Measurements from ENCODE around the gene SP3.

SP3 gene

GRCh38 chr2:173884025-173884802, 81.0 kb downstream of the SP3 start:
- DNase-seq: peak; percentile 5

- DNase-seq: no peak
These were observed 83.3 kb downstream of the SP3 start for GRCh38 chr2:173881886-173882285.

GRCh38 chr2:173881461-173881860, 83.7 kb downstream of the SP3 start:
- no peak for DNase-seq

GRCh38 chr2:173880561-173880960, 84.6 kb downstream of the SP3 start:
- DNase-seq: no peak

- DNase-seq: no peak
These were observed 88.2 kb downstream of the SP3 start for GRCh38 chr2:173876833-173877413.

GRCh38 chr2:173874894-173875237, 90.3 kb downstream of the SP3 start:
- DNase-seq: no peak

GRCh38 chr2:173874003-173874893, 90.9 kb downstream of the SP3 start:
- DNase-seq: no peak

- no peak for DNase-seq
These were observed 92.5 kb downstream of the SP3 start for GRCh38 chr2:173872714-173873113.

- DNase-seq: no peak
These were observed 95.6 kb downstream of the SP3 start for GRCh38 chr2:173869244-173870229.

- no peak for DNase-seq
These were observed 96.8 kb downstream of the SP3 start for GRCh38 chr2:173868406-173868805.

GRCh38 chr2:173866874-173867618, 98.1 kb downstream of the SP3 start:
- DNase-seq: no peak

- DNase-seq: no peak
These were observed 99.0 kb downstream of the SP3 start for GRCh38 chr2:173865971-173866873.

- DNase-seq: no peak
These were observed 102.5 kb downstream of the SP3 start for GRCh38 chr2:173862612-173863217.

- no peak for DNase-seq
These were observed 104.6 kb downstream of the SP3 start for GRCh38 chr2:173860566-173860965.

- DNase-seq: no peak
These were observed 105.1 kb downstream of the SP3 start for GRCh38 chr2:173860082-173860481.

- no peak for DNase-seq
These were observed 106.9 kb downstream of the SP3 start for GRCh38 chr2:173858291-173858731.
